ENCODE measurements around the gene ANXA6. TPM values are rescaled to one million over a fixed set of nuclear protein-coding genes. Genes with fewer than 3 reads are reported as not detected.

ANXA6 gene
- total RNA-seq, 4 donors from 2014 or later: 359 to 435 (median 375) TPM

- ATAC-seq: no peak
- H3K4me1 ChIP-seq: peaks cover 0 to 32% (median 9%) of the 10 kb centered on the region in 3 donors
- no peaks in the 10 kb centered on the region for H3K9me3 ChIP-seq
- no peak for TF ChIP-seq EP300 (IDR thresholded peaks at IDR 0.05)
- no peak for TF ChIP-seq POLR2AphosphoS5 (IDR thresholded peaks at IDR 0.05)
- TF ChIP-seq POLR2A (IDR thresholded peaks at IDR 0.05): no peak
- no peak for TF ChIP-seq CTCF (IDR thresholded peaks at IDR 0.05)
- no peak overlapping the region for H3K4me3 ChIP-seq
- 50 to 83% methylated on average over 2 of the region's 3 CpGs for WGBS, 2 donors (ENCODE audit: low coverage in 1 of 2)
- no peaks in the 10 kb centered on the region for H3K27me3 ChIP-seq
- peaks cover 0 to 87% of the 10 kb centered on the region in 2 donors for H3K36me3 ChIP-seq
- no peak overlapping the region for H3K27ac ChIP-seq
Measured at GRCh38 chr5:151052836-151053235, 104.7 kb downstream of the ANXA6 start.

DNA sequence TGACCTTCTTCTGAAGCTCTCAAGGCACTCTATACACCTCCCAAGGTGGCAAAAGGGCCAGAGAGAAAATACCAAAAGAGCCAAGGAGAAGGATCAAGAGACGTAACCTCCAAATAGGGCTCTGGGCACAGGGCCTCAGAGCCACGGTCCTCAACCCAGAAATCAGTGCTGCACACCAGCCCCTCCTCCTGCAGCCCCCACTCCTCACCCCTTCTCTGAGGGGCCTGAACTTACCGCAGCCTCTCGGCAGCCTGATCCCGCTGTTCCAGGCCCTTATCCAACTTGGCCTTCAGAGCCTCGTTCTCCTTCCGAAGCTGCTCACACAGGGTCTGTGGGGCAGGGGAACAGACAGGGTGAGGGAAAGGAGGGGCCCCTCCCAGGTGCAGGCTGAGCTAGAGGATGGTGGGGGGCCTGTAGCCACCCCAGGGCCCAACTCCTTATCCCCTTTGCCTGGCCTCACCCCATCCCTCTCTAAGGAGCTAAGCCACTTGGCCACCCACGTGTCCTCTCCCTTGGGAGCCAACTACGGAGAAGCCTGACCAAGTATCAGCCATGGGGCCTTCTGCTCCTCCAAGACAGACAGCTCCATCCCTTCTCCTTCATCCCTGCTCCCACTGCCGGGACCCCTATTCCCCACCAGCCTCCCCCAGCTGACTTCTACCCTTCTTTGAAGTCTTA, 105.5 kb downstream of the ANXA6 start:
- Histone ChIP-seq H3K4me1 (peaks cover 0 to 40% (median 9%) of the 10 kb centered on the region in 3 donors), H3K36me3 (peaks cover 0 to 85% of the 10 kb centered on the region in 2 donors), H3K27me3 (no peaks in the 10 kb centered on the region), H3K9me3 (no peaks in the 10 kb centered on the region), H3K4me3 (no peak overlapping the region), H3K27ac (peak overlapping the region in 3 of 4 donors; percentile 16 to 49 (median 42))
- 49 to 58% methylated on average over 4 to 5 of the region's 10 CpGs for whole genome bisulfite sequencing, 2 donors (ENCODE audit: low coverage in 1 of 2)
- no peak for TF ChIP-seq POLR2A (IDR thresholded peaks at IDR 0.05)
- no peak for TF ChIP-seq EP300 (IDR thresholded peaks at IDR 0.05)
- no peak for TF ChIP-seq CTCF (IDR thresholded peaks at IDR 0.05)
- TF ChIP-seq POLR2AphosphoS5 (IDR thresholded peaks at IDR 0.05): no peak
- ATAC-seq: no peak

DNA sequence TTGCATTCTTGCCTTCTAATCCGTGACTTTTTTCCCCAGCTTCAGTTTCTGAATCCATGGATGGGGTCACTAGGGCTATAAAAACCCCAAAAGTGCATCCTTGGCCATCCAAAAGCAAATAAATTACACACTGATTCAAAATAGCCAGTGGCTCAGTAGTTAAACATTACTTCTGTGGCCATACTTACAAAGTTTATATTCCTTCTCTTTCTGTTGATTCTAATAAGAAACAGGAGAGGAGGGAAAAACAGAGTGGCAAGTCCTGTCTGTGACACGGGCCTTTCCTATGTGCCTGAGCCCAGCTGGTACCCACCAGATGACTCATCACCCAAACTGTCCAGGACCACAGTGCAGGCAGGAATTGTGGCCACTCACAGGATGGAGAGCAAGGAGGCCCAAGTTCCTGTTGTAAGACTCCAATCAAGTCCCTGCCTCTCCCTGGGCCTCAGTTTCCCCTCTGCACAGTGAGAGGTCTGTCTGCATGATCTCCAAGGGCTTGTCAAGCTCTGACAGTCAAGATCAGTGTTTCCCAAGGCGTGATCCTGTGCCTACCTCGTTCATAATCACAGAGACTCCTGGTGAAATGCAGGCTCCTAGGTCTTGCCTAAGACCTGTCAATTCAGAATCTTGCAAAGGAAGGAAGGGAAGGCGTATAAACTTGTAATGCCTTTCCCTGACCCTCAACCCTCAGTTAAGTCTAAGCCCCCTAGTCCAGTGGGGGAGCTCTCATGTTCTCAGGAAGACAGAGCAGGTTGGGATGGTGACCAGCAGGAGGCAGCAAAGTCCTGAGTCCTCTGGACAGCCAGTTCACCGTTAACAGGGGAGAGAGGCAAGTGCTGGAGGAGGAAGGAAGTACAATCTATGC, 106.3 kb downstream of the ANXA6 start:
- ATAC-seq: peak; percentile 75
- Histone ChIP-seq H3K4me3 (no peak overlapping the region), H3K9me3 (no peaks in the 10 kb centered on the region), H3K36me3 (peaks cover 0 to 85% of the 10 kb centered on the region in 2 donors), H3K27me3 (no peaks in the 10 kb centered on the region), H3K4me1 (peaks cover 0 to 44% (median 9%) of the 10 kb centered on the region in 3 donors), H3K27ac (peak overlapping the region in 2 of 4 donors; percentile 15 to 49)
- TF ChIP-seq CTCF (IDR thresholded peaks at IDR 0.05): peak in 3 of 4 experiments; percentile 89 to 95 (median 93)
- no peak for TF ChIP-seq POLR2AphosphoS5 (IDR thresholded peaks at IDR 0.05)
- 63 to 67% methylated on average over 3 to 4 of the region's 6 CpGs for WGBS, 2 donors (ENCODE audit: low coverage in 1 of 2)

Other genes starting within 250 kb of the ANXA6 start
- gene GPX3, start 137.2 kb downstream of the ANXA6 start, total RNA-seq: 1,000 to 10,000 TPM in 3 of 4 donors, 100 to 1,000 TPM in 1; 690 to 3,141 (median 1,517) TPM
- 100 to 1,000 TPM in 2 of 4 donors, 10 to 100 TPM in 2; 74.2 to 142 (median 97.9) TPM for gene TNIP1, start 76.7 kb downstream of the ANXA6 start, total RNA-seq
- 100 to 1,000 TPM; 204 to 317 (median 256) TPM for gene CCDC69, start 66.3 kb upstream of the ANXA6 start, total RNA-seq
- gene GM2A, start 95.4 kb upstream of the ANXA6 start, total RNA-seq: 10 to 100 TPM; 23.3 to 37.2 (median 29.1) TPM
- gene SLC36A3, start 146.0 kb upstream of the ANXA6 start, total RNA-seq: not detected
- gene SLC36A2, start 189.8 kb upstream of the ANXA6 start, total RNA-seq: not detected

Data from gastroesophageal sphincter (tissue), 4 donors.